Measurements from ENCODE around the gene PGBD1. TPM values are rescaled to one million over a fixed set of nuclear protein-coding genes. Genes with fewer than 3 reads are reported as not detected.
A peak's percentile ranks its signal among the peaks of the same experiment; 100 is the strongest.

The PGBD1 gene
- 10 to 100 TPM in 2 of 4 donors, 1 to 10 TPM in 2; 9.4 to 11.8 (median 9.9) TPM for polyA plus RNA-seq (ENCODE audit: insufficient read length in 4 of 4)

DNA sequence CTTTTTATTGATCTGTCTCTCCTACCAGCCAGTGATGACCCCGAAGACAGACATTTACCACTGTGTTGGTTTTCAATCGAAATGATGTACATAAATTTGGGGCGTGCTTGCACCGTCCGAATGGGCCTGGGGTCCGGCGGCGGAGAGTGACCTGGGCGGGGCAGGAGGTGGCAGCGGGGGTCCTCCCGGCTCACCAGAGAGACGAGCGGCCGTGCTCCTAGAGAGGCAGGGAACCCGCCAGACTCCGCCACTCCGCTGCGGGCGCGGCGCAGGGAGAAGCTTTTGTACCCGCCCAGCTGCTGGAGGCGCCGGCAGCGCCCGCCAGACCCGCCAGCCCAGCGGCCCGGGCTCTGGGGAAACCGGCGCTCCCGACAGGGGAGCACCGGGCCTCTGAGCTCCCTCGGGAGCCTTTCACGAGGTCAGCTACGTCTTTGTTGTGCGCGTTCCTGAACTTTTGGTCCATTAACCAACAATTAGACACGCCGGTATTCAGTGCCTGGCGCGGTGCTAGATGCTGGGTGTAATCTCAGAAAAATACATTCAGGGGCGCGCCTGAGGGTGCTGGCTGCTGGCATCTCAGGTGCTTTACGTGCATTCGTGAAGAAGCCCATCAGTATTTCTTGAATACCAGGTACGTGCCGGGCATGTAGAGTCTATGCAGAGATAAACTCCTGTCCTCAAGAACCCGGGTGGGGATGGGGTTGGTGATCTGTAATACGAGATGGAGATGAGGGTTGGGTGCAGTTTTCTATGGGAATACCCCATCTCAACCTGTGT lies at the start of gene PGBD1:
Gene PGBD1, plus strand, starts transcription at position 285 of the 777 bp plus-strand sequence. CDS start 2,242 bp downstream, outside the sequence.
- peak in 2 of 4 donors; percentile 32 to 37 for DNase-seq (ENCODE audit: low read depth in 4 of 4, low spot score in 3 of 4)

DNA sequence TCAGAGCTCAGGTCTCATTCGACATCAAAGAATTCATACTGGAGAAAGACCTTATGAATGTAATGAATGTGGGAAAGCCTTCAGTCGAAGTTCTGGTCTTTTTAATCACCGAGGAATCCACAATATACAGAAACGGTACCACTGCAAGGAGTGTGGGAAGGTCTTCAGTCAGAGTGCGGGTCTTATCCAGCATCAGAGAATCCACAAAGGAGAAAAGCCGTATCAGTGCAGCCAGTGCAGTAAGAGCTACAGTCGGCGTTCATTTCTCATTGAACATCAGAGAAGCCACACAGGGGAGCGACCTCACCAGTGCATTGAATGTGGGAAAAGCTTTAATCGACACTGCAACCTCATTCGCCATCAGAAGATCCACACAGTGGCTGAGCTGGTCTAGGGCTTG lies 48.6 kb upstream of the PGBD1 start:
- DNase-seq (ENCODE audit: low read depth in 4 of 4, low spot score in 3 of 4) = no peak

GRCh38 chr6:28235912-28236452 lies 45.4 kb upstream of the PGBD1 start:
- DNase-seq (ENCODE audit: low read depth in 4 of 4, low spot score in 3 of 4) = no peak

DNA sequence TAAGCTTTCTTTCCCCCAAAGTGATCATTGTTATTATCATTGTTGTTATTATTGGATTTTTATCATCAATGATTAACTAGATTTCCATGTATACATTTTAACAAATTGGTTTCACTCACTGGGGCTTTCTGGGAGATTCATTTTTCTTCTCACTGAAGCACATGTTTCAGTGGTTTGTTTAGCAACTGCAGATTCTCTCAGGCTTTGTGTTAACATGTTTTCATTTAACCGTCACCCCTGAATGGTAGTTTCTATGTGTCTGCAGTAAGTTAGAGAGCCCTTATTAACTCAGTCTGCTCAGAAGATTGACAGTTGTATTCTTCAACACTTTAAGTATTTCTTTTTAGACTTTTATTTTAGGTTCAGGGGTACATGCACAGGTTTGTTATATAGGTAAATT lies 41.7 kb upstream of the PGBD1 start:
- DNase-seq (ENCODE audit: low read depth in 4 of 4, low spot score in 3 of 4) = no peak

- no peak for DNase-seq (ENCODE audit: low read depth in 4 of 4, low spot score in 3 of 4)
These were observed 40.9 kb upstream of the PGBD1 start for GRCh38 chr6:28240471-28240870.

DNA sequence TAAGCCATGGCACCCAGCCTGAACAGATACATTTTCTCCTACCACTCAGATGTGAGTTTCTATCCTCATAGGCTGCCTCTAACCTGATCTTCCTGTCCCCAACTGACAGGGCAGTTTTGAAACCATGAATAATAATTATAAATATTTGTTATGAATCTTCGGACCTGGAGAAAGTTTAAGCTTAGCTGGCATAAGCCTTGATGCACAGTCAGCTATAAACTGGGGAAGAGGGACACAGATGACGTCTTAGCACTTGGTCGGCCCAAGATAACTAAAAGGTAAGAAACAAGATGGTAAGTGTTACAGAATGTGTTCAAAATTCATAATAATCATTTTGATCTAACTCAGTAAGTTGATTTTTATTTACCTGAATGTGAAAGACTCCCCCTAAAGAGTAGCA lies 37.4 kb upstream of the PGBD1 start:
- no peak for DNase-seq (ENCODE audit: low read depth in 4 of 4, low spot score in 3 of 4)

GRCh38 chr6:28245206-28245941 lies 36.0 kb upstream of the PGBD1 start:
- no peak for DNase-seq (ENCODE audit: low read depth in 4 of 4, low spot score in 3 of 4)

GRCh38 chr6:28248916-28249315 lies 32.5 kb upstream of the PGBD1 start:
- no peak for DNase-seq (ENCODE audit: low read depth in 4 of 4, low spot score in 3 of 4)

DNA sequence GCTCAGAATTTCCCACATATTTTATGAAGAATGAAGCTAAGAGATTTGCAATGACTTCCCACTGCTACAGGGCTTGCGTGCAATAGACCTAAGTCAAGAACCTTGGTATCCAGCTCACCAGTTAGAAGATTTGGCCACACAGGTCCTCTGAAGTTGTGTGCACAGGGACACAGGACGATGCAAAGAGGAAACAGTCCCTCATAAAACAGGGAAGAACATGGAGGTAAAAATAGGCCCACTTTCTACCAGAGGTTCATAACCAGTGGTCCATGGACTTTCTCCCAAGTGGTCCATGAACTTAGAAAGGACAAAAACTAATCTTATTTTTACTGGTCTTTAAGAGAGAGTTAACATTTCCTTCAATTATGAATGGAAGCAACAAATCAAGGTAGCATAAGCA lies 30.6 kb upstream of the PGBD1 start:
- DNase-seq (ENCODE audit: low read depth in 4 of 4, low spot score in 3 of 4) = no peak

DNA sequence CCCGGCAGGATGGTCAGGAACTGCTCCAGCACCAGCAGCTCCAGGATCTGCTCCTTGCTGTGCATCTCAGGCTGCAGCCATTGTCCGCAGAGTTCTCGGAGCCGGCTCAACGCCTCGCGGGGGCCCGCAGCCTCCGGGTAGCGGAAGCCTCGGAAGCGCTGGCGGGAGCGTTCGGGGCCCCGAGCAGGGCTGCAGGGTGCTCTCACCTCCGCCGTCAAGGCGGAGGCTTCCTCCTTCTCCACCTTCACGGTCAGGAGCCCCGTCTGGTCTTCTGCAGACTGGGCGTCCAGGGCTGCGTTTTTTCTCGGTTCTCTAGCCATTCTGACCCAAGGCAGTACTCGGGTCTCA lies 29.7 kb upstream of the PGBD1 start:
- DNase-seq (ENCODE audit: low read depth in 4 of 4, low spot score in 3 of 4) = no peak

GRCh38 chr6:28252009-28252975 lies 29.1 kb upstream of the PGBD1 start, which contains the start of gene ZKSCAN4:
TSS of gene ZKSCAN4 (minus strand) at chr6:28252269. CDS start at chr6:28251980, 289 bp downstream.
- DNase-seq (ENCODE audit: low read depth in 4 of 4, low spot score in 3 of 4) = peak; percentile 81 to 87 (median 84)

- DNase-seq (ENCODE audit: low read depth in 4 of 4, low spot score in 3 of 4) = no peak
These were observed 27.3 kb upstream of the PGBD1 start for GRCh38 chr6:28254121-28254519.

DNA sequence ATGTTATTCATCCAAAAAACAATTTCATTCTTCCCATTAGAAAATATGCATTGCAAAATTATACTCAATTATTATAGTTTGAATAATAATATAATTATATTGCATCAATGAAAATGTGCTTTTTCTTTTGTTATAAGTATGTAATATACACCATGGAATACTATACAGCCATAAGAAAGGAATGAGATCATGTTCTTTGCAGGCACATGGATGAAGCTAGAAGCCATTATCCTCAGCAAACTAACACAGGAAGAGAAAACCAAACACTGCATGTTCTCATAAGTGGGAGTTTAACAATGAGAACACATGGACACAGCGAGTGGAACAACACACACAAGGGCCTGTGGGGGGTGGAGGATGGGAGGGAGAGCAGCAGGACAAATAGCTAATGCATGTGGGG lies 24.3 kb upstream of the PGBD1 start:
- DNase-seq (ENCODE audit: low read depth in 4 of 4, low spot score in 3 of 4) = no peak

DNA sequence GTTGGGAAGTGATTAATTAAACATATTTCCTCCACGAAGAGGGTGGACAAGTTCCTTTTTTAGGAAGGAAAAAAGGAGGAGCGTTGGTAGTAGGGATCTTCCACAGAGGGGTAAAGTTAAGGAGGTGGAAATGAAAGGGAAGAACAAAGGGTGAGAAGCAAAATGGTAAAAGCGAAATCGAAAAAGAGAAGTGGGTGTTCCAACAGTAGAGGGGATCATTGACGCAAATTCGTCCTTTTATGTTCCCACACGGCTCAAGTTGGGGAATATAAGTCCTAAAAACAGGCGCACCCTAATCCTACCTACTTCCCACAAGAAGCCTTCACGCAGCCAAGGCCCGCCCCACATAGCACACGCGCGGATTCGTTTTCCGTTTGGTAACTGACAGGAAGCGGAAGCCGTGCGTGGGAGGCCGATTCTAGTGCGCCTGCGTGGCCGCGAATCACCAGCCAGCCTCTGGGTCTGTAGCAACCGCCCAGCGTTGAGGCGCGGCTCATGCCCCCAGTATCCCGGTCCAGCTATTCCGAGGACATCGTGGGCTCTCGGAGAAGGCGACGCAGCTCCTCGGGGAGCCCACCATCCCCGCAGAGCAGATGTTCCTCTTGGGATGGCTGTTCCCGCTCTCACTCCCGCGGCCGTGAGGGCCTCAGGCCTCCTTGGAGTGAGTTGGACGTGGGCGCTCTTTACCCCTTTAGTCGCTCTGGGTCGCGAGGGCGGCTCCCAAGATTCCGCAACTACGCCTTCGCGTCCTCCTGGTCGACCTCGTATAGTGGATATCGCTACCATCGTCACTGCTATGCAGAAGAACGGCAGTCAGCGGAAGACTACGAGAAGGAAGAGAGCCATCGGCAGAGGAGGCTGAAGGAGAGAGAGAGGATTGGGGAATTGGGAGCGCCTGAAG lies 22.2 kb upstream of the PGBD1 start, which contains the start of gene NKAPL:
Gene NKAPL, plus strand, starts transcription at position 421 of the 901 bp plus-strand sequence. Its CDS starts 75 bp downstream, at position 496.
- peak in 1 of 4 donors; percentile 25 for DNase-seq (ENCODE audit: low read depth in 4 of 4, low spot score in 3 of 4)

- DNase-seq (ENCODE audit: low read depth in 4 of 4, low spot score in 3 of 4) = no peak
These were observed 17.4 kb upstream of the PGBD1 start for GRCh38 chr6:28263922-28264321.

DNA sequence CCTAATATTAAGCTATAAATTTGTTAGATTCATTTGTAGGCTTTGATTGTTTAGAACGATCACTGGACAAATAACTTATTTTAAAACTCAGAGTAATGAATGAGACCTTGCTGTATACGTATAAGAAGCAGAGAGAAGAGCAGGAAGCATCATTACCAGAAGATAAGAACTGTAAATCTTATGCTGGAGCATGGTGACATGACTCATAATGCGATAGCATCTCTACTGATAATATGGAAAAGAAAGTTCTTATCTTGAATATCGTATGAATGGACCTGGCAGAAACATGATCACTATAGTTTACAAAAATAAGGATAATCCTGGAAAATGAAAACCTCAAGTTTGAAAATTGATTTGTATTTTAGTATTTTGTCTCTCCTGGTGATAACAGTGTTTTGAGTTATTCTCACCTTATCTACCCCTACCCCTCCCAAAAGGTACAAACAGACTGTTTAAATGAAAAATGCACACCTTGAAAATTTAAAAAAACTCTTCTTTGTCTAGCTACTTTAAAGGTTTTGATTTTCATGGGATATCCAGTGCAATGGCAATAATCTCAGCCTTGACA lies 16.5 kb upstream of the PGBD1 start:
- DNase-seq (ENCODE audit: low read depth in 4 of 4, low spot score in 3 of 4) = no peak

GRCh38 chr6:28266563-28266961 lies 14.8 kb upstream of the PGBD1 start:
- DNase-seq (ENCODE audit: low read depth in 4 of 4, low spot score in 3 of 4) = no peak

DNA sequence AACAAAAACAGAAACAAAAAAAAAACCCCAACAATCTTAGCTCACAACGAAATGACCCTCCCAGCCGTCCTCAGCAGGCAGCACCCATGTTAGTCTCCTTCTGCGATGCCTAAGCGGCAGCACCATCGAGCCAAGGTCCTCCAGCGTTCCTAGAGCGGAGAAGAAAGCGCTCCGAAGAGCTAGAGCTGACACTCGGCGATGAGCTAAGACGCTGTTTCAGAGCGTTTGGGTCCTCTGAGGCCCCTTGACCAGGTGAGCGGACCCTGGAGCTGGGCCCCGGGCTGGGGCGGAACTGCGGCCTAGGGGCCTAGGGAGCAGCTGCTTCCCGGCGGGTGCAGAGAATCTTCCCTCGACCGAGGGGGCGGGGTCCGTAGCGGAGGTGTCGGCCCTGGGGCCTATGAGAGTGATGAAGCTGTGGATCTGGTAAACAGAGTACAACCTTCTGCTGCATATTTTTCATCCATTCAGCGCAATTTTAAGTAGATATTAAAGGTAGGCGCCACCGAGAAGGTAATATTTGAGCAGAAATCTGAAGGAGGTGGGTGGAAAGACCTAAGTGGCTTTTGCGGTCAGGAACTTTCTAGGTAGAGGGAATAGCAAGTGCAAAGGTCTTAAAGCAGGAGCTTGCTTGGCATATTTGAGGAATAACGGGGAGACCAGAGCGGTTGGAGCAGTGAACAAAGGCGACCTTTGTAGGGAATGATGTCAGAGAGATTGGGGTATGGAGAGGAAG lies 14.2 kb upstream of the PGBD1 start, which contains the start of gene ZSCAN26:
Gene ZSCAN26, plus strand, starts transcription at position 182 of the 733 bp plus-strand sequence. CDS start 4,777 bp downstream, outside the sequence.
- DNase-seq (ENCODE audit: low read depth in 4 of 4, low spot score in 3 of 4) = peak; percentile 87 to 90 (median 88)

Measured in right renal pelvis (tissue), 4 donors.